ENCODE measurements around the gene CYB561. TPM values are rescaled to one million over a fixed set of nuclear protein-coding genes. Genes with fewer than 3 reads are reported as not detected.

CYB561 gene
- total RNA-seq, 1 experiment from 2014 or later = 67.6 TPM

GRCh38 chr17:63474586-63475460 is 28.7 kb upstream of the CYB561 start:
- Histone ChIP-seq H4K20me1 (ENCODE audit: insufficient read depth) (no peaks in the 10 kb centered on the region), H3K9me3 (ENCODE audit: control insufficient read depth in 1 of 2, insufficient read depth in 1 of 2, low read depth in 1 of 2, low read length in 2 of 2) (no peaks in the 10 kb centered on the region), H3K4me1 (ENCODE audit: control insufficient read depth in 1 of 2, insufficient read depth in 2 of 2, low read length in 2 of 2) (peaks cover 13 to 41% of the 10 kb centered on the region in 2 experiments), H2AFZ (ENCODE audit: low read depth, low read length, poor library complexity, severe bottlenecking) (no peak overlapping the region), H3K27me3 (ENCODE audit: insufficient read depth, low read length) (no peaks in the 10 kb centered on the region), H3K9ac (ENCODE audit: low read length) (no peak overlapping the region), H3K36me3 (ENCODE audit: control insufficient read depth in 1 of 2, insufficient read depth in 2 of 2, low read length in 2 of 2) (no peaks in the 10 kb centered on the region), H3K4me2 (ENCODE audit: low read length) (no peak overlapping the region), H3K4me3 (replicated peaks in 1 of 2; ENCODE audit: low read depth in 1 of 2, low read length in 2 of 2) (no peak overlapping the region), H3K79me2 (ENCODE audit: insufficient read depth, low read length) (no peaks in the 10 kb centered on the region), H3K9me2 (ENCODE audit: insufficient read depth) (no peaks in the 10 kb centered on the region), H3K27ac (ENCODE audit: low read depth, low read length) (no peak overlapping the region)
- ATAC-seq (no peak), DNase-seq (ENCODE audit: low read depth, low spot score) (no peak)
- intact Hi-C loops (cut with micrococcal nuclease) = no loop called here
- RAD21 ChIA-PET (ENCODE audit: low non-redundant PET in 1 of 2, low total read pairs in 2 of 2, uncharacterized antibody in 2 of 2, unreplicated experiment in 2 of 2) = no interaction called here
- TF ChIP-seq CEBPB (IDR thresholded peaks at IDR 0.05; ENCODE audit: low read depth) (no peak), POLR2AphosphoS5 (IDR thresholded peaks at IDR 0.05; ENCODE audit: low read depth, low read length) (no peak), RAD21 (IDR thresholded peaks at IDR 0.05; ENCODE audit: low read depth) (no peak), ZFX (IDR thresholded peaks at IDR 0.05) (no peak), FOSL1 (IDR thresholded peaks at IDR 0.05; ENCODE audit: low read depth) (no peak), EZH2phosphoT487 (IDR thresholded peaks at IDR 0.05; ENCODE audit: borderline replicate concordance) (no peak), EZH2 (IDR thresholded peaks at IDR 0.05) (no peak), POLR2A (IDR thresholded peaks at IDR 0.05; ENCODE audit: borderline replicate concordance, extremely low read depth, insufficient read depth, insufficient read length) (no peak), JUND (IDR thresholded peaks at IDR 0.05) (no peak), ZNF274 (IDR thresholded peaks at IDR 0.05; ENCODE audit: low read depth, low read length) (no peak), ELF1 (IDR thresholded peaks at IDR 0.05; ENCODE audit: borderline replicate concordance, low read depth) (no peak), SIN3A (IDR thresholded peaks at IDR 0.05; ENCODE audit: low read depth) (no peak), ATF3 (IDR thresholded peaks at IDR 0.05) (no peak), ZBTB33 (IDR thresholded peaks at IDR 0.05; ENCODE audit: extremely low read depth, insufficient replicate concordance, low read length) (no peak), REST (IDR thresholded peaks at IDR 0.05; ENCODE audit: low read depth) (no peak), MAX (IDR thresholded peaks at IDR 0.05) (no peak), SRF (IDR thresholded peaks at IDR 0.05; ENCODE audit: low read depth) (no peak), EGR1 (IDR thresholded peaks at IDR 0.05; ENCODE audit: low read depth) (no peak), TCF7L2 (IDR thresholded peaks at IDR 0.05; ENCODE audit: borderline replicate concordance, extremely low read depth, insufficient read depth, insufficient read length) (no peak), CTCF (IDR thresholded peaks at IDR 0.05 in 2 of 3, conservative IDR thresholded peaks at IDR 0.05 in 1 of 3; ENCODE audit: borderline replicate concordance in 1 of 3, insufficient read depth in 1 of 3, low read depth in 2 of 3, low read length in 2 of 3) (no peak)
- no TSS peak for BruUV-seq (replicated peaks)
- CTCF ChIA-PET = no interaction called here
- POLR2A ChIA-PET = no interaction called here

Measured in HCT116 (cell line).